T-helper 1 cell treated with Interleukin-12 subunit alpha and Interleukin-12 subunit beta and Interleukin-4 antibody, amounts not matched to agents 30 ng/mL and 1 ng/mL, for 36 hours (primary cell): ENCODE results near the gene POU6F2. TPM values are rescaled to one million over a fixed set of nuclear protein-coding genes. Genes with fewer than 3 reads are reported as not detected.

Experiments
- intact Hi-C: fragments of 100-400 bp; cut with micrococcal nuclease; formaldehyde crosslinking; loops from one replicate; pipeline ENCODE4 v1.15.1; 2024
- total RNA-seq: library from RNA; stranded (reverse); gene quantifications from 2 replicates; pipeline ENCODE4 v1.2.3, GENCODE V29; 2022

The POU6F2 gene
- total RNA-seq, 1 donor from 2014 or later, result 0.32 TPM

DNA sequence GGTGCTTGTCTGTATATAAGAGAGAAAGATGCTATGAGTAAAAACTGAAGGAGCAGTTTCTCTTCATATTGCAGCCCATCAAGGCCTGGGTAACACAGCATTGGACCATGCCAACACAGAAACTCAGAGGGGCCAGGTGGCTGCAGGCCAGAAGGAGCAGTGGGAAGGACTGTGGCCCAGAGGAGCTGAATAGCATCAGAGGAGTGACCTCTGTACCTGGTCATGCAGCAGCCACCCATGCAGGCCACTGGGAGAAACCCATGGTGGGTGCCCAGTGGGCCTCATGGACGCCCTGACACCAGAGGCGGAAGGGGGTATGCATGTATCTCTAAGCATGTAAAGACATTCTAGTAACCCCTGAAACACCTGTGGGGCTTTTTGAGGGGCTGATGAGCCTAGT lies 512.6 kb downstream of the POU6F2 start:
- intact Hi-C loops, result no loop called here

DNA sequence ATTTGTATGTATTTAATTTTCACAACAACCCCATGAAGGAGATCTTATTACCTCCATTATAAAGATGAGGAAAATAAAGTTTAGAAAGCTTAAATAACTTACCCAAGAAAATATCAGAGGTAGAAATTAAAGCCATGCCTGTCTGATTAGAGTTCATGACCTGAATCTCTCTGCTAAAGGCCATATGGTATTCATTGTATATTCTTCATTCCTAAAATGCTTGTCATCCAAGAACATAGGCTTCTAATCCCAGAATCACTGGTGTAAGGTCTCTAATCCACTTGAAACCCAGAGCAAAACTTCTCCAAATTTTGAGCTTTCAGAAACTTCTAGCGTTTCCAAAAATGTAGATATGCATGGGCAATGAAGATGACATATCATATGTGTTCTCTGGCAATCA lies 516.2 kb downstream of the POU6F2 start:
- intact Hi-C loops, result no loop called here

DNA sequence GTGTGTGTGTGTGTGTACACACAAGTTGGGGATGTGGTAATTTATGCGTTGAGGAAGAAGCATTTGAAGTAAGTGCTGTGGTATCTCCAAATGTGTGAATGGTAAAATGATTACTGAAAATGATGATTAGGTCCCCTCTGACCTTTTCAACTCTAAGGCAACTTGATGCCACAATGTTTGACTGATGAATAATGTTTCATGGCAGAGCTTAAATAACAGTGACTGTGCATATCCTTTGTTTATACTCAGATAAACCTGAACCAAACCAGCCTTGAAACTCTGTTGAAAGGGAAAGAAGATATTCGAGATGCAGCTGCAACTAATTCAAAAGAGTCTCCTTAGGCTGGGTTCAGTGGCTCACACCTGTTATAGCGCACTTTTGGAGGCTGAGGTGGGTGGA lies 523.6 kb downstream of the POU6F2 start:
- intact Hi-C loops, result no loop called here

DNA sequence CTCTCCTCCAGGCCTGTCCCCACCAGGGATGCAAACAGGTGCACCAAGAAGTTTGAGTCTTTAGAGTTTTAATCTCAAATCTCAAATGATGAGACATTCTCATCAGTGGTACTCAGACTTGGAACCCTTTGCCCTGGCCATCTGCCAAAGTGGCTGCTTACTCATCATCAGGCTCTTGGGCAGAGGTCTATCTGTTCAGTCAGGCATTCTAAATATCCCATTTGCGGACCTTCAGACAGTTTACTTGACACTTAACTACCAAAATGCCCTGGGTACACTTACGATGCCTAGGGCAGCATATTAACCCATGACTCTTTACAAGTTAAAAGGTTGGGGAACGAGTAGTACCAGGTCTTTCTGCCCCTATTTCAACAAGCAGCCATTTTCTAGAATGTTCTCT lies 527.3 kb downstream of the POU6F2 start:
- intact Hi-C loops, result no loop called here

DNA sequence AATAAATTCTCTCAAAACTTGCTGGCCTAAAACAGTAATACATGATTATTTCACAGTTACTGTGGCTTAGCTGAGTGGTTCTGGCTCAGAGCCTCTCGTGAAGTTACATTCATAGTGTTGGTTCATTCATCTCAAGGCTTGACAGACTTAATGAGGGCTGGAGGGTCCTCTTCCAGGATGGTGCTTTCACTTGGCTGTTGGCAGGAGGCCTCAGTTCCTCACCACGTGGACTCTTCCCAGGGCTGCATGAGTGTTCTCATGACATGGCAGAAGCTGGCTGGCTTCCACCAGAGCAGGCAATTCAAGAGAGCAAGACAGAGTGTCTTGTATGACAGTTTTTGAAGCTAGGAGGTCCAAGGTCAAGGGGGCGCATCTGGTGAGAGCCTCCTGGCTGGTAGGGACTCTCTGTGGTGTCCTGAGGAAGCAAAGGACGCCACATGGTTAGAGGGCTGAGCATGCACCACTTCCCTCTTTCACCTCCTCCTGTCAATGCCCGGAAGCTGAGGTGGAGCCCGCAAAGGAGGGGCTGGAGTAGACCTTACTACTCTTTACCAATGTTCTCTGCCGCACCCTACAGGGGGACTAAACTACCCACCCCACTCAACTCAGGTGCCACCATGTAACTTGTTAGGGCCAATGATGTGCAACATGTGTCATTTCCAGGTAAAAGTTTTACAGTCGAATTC lies 530.3 kb downstream of the POU6F2 start:
- intact Hi-C loops, result no loop called here

DNA sequence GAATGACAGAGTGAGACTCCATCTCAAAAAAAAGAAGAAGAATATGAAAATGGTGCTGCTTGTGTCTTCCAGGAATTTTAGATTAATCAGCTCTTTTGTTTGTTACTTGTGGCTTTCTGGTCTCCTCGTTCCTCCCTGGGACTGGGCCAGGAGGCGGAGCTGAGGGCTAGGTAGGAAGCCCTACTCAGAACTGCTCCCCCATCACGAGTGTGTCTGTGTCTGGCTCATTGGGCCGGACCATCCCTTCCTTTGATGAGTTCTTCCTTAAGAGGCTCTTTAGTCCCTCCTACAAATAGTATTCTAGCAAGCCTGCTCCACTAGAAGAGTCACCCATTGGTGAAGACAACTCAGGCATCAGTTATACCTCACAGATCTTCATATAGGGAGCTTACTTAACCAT lies 531.7 kb downstream of the POU6F2 start:
- intact Hi-C loops, result no loop called here

DNA sequence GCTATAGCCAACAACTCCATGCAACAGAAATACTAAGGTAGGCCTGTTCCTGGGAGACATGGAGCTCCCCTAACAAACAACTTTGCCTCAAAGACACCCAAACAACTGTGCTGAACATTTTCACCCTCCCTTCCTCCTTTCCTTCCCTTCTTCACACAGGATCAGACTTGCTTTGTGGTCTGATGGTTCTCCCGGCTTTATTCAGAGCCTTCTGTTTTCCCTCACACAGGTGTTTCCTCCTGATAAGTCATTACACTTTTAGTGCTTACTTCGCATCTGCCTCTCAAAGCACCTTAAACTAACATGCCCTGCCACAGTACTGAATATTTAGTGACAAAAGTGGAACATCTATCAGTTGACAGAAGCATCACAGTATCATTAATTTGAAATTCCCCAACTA lies 532.2 kb downstream of the POU6F2 start:
- intact Hi-C loops, result no loop called here

DNA sequence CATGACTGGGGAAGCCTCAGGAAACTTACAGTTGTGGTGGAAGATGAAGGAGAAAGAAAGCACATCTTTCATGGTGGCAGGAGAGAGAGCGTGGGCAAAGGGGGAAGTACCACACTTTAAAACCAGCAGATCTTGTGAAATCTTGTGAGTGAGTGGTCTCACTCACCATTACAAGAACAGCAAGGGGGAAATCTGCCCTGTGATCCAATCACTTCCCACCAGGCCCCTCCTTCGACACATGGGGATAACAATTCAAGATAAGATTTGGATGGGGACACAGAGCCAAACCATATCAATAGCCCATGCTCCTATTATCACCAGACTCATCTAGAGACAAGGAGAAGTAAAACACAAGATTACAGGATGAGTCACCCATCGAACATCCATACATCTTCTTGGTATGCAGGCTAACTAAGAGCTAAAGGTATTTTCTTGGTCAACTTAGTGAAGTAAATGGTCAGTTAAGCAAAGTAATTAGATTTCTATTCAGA lies 533.2 kb downstream of the POU6F2 start:
- intact Hi-C loops, result no loop called here

DNA sequence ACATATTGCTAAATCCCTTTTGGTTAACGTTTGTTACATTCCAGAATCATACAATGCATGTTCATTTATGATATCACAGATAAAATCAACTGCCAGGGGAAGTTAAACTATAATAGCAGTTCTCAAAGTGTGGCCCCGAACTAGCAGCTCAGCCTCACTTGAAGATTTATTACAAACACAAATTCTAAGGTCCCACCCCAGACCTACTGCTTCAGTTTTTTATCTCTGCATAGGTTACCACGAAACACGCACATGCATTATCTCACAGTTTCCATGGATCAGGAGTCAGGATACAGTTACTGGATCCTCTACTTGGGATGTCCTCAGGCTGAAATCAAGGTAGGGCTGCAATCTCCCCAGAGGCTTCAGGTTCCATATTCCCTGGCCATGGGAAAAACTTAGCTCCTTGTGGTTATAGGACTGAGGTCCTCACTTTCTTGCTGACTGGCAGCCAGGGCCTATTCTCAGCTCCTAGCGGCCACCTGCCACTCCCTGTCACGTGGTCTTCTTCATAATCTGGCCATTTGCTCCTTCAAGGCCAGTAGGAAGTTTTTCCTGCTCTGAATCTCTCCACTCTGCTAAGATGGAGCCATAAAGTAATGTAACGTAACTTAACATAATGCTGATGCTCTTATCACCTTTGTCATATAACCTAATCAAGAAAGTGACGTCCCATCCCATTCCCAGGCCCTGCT lies 538.0 kb downstream of the POU6F2 start:
- intact Hi-C loops, result no loop called here

DNA sequence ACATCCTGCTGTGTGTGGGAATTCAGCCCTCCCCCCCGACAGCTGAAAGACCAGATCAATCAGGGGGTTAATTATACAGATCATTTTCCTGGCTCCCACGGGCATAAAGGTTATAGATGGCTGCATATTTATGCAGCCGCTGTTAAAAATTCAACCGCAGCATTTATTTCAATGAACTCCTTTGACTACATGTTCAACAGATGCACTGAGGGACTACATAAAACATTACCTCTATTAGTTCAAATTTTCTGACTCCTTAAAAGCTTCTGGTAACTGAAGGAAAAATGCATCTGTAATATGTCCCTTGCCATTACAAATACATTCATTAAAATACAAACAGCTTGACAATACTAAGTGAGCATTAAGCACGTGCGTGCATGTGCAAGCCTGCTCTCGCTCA lies 538.8 kb downstream of the POU6F2 start:
- intact Hi-C loops, result no loop called here

DNA sequence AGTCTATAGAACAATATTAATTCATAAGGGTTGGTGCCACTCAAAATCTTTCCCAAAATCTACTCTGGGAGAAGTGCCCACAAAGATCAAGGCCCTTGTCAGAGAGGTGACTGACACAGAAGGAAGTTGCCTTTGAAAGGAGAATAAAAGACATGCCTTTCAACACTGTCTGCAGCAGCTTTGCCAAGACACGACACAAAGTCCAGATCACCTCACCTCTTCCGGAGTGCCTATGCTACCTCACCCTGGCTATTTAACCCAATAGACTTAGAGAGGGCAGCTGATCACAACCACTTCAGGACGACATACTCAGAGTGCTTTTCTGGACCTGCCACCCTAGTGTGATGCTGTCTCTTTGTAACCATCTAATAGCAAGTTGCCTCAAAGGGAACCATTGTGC lies 539.5 kb downstream of the POU6F2 start:
- intact Hi-C loops, result no loop called here

Other genes with a start within 250 kb of the POU6F2 start
- gene VPS41, start 68.7 kb upstream of the POU6F2 start, total RNA-seq, result 66.0 and 70.6 TPM in 2 replicates